ENCODE results near the gene ARID4B.
"Not testable (repeated sequence)": the region's sequence is repeated elsewhere in the genome, so short reads cannot be mapped to it uniquely, and the experiment has no call there.

GRCh38 chr1:235283636-235284035, 44.3 kb downstream of the ARID4B start:
- TF ChIP-seq POLR2A (IDR thresholded peaks at IDR 0.05; ENCODE audit: extremely low read depth, insufficient read length); CTCF (IDR thresholded peaks at IDR 0.05; ENCODE audit: low read depth, low read length); MAX (IDR thresholded peaks at IDR 0.05; ENCODE audit: low read depth, low read length); MYC (IDR thresholded peaks at IDR 0.05; ENCODE audit: low read depth, low read length): not testable (repeated sequence)
